Stimulated activated CD8-positive, alpha-beta memory T cell treated with anti-CD3 and anti-CD28 coated beads, Interleukin-12 subunit alpha, Interleukin-12 subunit beta, amount 100 ng/mL, for 4 hours (primary cell): ENCODE data around the gene EPHA2.
"Not testable (repeated sequence)": the region's sequence is repeated elsewhere in the genome, so short reads cannot be mapped to it uniquely, and the experiment has no call there.

ENCODE experiments used
- DNase-seq: peaks from one replicate; pipeline ENCODE4 v3.0.0-alpha.2; 2020; ENCODE audit warnings: low read depth

EPHA2 gene

GRCh38 chr1:16183765-16184556 lies 28.1 kb upstream of the EPHA2 start:
- DNase-seq: no peak

GRCh38 chr1:16183179-16183578 lies 27.3 kb upstream of the EPHA2 start:
- DNase-seq: no peak

GRCh38 chr1:16181887-16182719 lies 26.2 kb upstream of the EPHA2 start:
- no peak for DNase-seq

GRCh38 chr1:16180291-16180824 lies 24.5 kb upstream of the EPHA2 start:
- DNase-seq: no peak

GRCh38 chr1:16178596-16179497 lies 23.0 kb upstream of the EPHA2 start:
- no peak for DNase-seq

GRCh38 chr1:16177306-16177705 lies 21.4 kb upstream of the EPHA2 start:
- no peak for DNase-seq

GRCh38 chr1:16176653-16177052 lies 20.8 kb upstream of the EPHA2 start:
- DNase-seq: no peak

GRCh38 chr1:16175610-16176553 lies 20.0 kb upstream of the EPHA2 start:
- no peak for DNase-seq

- no peak for DNase-seq
Measured at GRCh38 chr1:16174886-16175598, 19.2 kb upstream of the EPHA2 start.

- no peak for DNase-seq
Measured at GRCh38 chr1:16174261-16174868, 18.5 kb upstream of the EPHA2 start.

- no peak for DNase-seq
Measured at GRCh38 chr1:16173447-16174260, 17.8 kb upstream of the EPHA2 start.

- no peak for DNase-seq
Measured at GRCh38 chr1:16172964-16173446, 17.1 kb upstream of the EPHA2 start.

GRCh38 chr1:16172218-16172830 lies 16.5 kb upstream of the EPHA2 start:
- DNase-seq: no peak

GRCh38 chr1:16171314-16172151 lies 15.7 kb upstream of the EPHA2 start:
- DNase-seq: no peak

GRCh38 chr1:16170283-16170673 lies 14.4 kb upstream of the EPHA2 start:
- no peak for DNase-seq

GRCh38 chr1:16168622-16169360 lies 12.9 kb upstream of the EPHA2 start:
- no peak for DNase-seq

- DNase-seq: not testable (repeated sequence)
Measured at GRCh38 chr1:16168144-16168495, 12.3 kb upstream of the EPHA2 start.
